Mononuclear cell (primary cell): ENCODE results near the gene CPNE4. TPM values are rescaled to one million over a fixed set of nuclear protein-coding genes. Genes with fewer than 3 reads are reported as not detected.
"Not testable (repeated sequence)": the region's sequence is repeated elsewhere in the genome, so short reads cannot be mapped to it uniquely, and the experiment has no call there.

Source experiments
- H3K27me3 ChIP-seq: 2 replicates; pipeline ENCODE4 v1.6.0; 2011; ENCODE audit warnings: low read length, control low read depth; ENCODE audit not compliant: insufficient read depth
- H3K4me1 ChIP-seq: 2 replicates; pipeline ENCODE4 v1.5.1; 2011; ENCODE audit warnings: mild to moderate bottlenecking, low read length, control low read depth; ENCODE audit not compliant: insufficient read depth
- H3K4me3 ChIP-seq: 2 replicates; pipeline ENCODE4 v1.5.1; 2011; ENCODE audit warnings: mild to moderate bottlenecking, low read length, moderate library complexity
- H3K9me3 ChIP-seq: 2 replicates; pipeline ENCODE4 v1.5.1; 2011; ENCODE audit warnings: low read depth, mild to moderate bottlenecking, control low read depth, low read length
- total RNA-seq: library from RNA; depleted of rRNA; stranded (reverse); fragments of >200 nt; gene quantifications from one replicate; pipeline ENCODE4 v1.2.3, GENCODE V29; 2012

The CPNE4 gene
- total RNA-seq, 1 donor, result 0.10 TPM

DNA sequence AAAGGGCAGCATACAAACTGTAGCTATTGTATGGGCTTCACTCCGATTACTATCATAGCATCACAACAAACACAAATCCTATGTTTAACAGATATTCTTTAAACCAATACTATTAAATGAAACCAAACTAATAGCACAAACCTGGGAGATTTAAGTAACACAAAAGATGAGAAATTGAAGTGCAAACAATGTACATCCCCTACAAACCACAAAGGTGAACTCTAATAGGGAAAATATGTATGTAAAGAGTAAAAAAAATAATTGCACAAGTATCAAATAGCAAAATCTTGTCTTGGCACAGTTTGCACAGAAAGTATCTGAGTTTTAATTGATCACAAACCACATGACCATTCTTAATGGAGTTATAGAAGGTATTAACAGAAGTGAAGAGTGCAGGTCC is 138.5 kb downstream of the CPNE4 start:
- H3K4me1 ChIP-seq, result no peaks in the 10 kb centered on the region
- H3K9me3 ChIP-seq, result no peaks in the 10 kb centered on the region
- peaks cover 3% of the 10 kb centered on the region for H3K27me3 ChIP-seq
- no peak overlapping the region for H3K4me3 ChIP-seq

DNA sequence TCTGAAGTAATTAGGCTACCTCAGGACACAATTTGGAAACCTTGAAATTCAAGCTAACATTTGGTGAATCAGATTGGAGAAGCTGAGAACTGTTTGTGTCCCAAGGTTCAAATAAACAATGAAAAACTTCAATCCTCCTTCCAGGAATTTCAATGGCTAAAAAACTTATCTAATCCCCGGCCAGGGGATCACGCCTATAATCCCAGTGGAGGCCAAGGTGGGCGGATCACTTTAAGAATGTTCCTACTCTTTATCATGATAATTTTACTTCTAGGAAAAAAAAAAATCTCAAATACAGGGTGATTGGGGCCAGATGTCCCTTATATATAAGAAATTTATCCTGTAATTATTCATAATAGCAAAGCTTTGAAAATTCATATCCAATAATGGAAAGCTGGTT is 139.0 kb downstream of the CPNE4 start:
- Histone ChIP-seq H3K4me3 (no peak overlapping the region), H3K27me3 (peaks cover 3% of the 10 kb centered on the region), H3K9me3 (no peaks in the 10 kb centered on the region), H3K4me1 (no peaks in the 10 kb centered on the region)

- no peaks in the 10 kb centered on the region for H3K9me3 ChIP-seq
- no peak overlapping the region for H3K4me3 ChIP-seq
- H3K4me1 ChIP-seq, result no peaks in the 10 kb centered on the region
- H3K27me3 ChIP-seq, result peaks cover 3% of the 10 kb centered on the region
Observed at GRCh38 chr3:131892331-131892730, 142.5 kb downstream of the CPNE4 start.

DNA sequence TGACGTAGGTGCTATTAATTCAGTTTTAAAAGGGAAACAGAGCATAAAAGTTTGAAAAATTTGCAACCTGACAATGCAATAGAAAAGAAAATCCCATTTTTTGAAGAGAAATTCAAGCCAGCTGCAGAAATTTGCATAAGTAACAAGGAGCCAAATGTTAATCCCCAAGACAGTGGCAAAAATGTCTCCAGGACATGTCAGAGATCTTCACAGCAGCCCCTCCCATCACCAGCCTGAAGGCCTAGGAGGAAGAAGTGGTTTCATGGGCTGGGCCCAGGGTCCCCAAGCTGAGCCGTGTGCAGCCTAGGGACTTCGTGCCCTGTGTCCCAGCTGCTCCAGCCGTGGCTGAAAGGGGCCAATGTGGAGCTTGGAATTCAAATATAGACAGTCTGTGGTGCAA is 148.9 kb downstream of the CPNE4 start:
- H3K9me3 ChIP-seq, H3K27me3 ChIP-seq, H3K4me1 ChIP-seq, H3K4me3 ChIP-seq: not testable (repeated sequence)

GRCh38 chr3:131883711-131884407 is 151.0 kb downstream of the CPNE4 start:
- Histone ChIP-seq H3K9me3 (no peaks in the 10 kb centered on the region), H3K4me3 (no peak overlapping the region), H3K27me3 (no peaks in the 10 kb centered on the region), H3K4me1 (no peaks in the 10 kb centered on the region)

DNA sequence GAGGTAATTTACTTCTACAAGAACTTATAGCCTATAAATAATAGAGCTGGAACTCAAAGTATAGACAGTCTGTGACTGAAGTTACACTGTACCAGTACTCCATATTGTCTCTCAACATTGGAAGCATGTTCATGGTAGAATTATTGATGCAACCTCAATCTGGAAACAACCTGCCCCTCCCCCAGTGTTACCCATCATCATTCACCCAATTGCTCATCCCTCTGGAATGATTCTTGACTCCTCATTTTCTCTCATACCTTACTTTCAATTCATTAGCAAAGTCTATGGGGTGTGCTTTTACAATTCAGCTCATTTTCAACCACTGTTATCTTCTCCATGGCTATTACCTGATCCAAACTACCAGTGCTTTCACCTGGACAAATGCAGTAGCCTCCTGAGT is 151.7 kb downstream of the CPNE4 start:
- no peaks in the 10 kb centered on the region for H3K4me1 ChIP-seq
- H3K9me3 ChIP-seq, result no peaks in the 10 kb centered on the region
- H3K27me3 ChIP-seq, result no peaks in the 10 kb centered on the region
- H3K4me3 ChIP-seq, result no peak overlapping the region

GRCh38 chr3:131881777-131882176 is 153.0 kb downstream of the CPNE4 start:
- Histone ChIP-seq H3K4me1 (no peaks in the 10 kb centered on the region), H3K4me3 (no peak overlapping the region), H3K9me3 (no peaks in the 10 kb centered on the region), H3K27me3 (no peaks in the 10 kb centered on the region)

- no peaks in the 10 kb centered on the region for H3K27me3 ChIP-seq
- H3K9me3 ChIP-seq, result no peaks in the 10 kb centered on the region
- no peak overlapping the region for H3K4me3 ChIP-seq
- no peaks in the 10 kb centered on the region for H3K4me1 ChIP-seq
Observed at GRCh38 chr3:131880948-131881347, 153.9 kb downstream of the CPNE4 start.

GRCh38 chr3:131868203-131868602 is 166.6 kb downstream of the CPNE4 start:
- Histone ChIP-seq H3K9me3 (no peaks in the 10 kb centered on the region), H3K4me1 (no peaks in the 10 kb centered on the region), H3K27me3 (no peaks in the 10 kb centered on the region), H3K4me3 (no peak overlapping the region)

- Histone ChIP-seq H3K9me3 (no peaks in the 10 kb centered on the region), H3K4me3 (no peak overlapping the region), H3K4me1 (no peaks in the 10 kb centered on the region), H3K27me3 (peaks cover 3% of the 10 kb centered on the region)
Observed at GRCh38 chr3:131856171-131856570, 178.6 kb downstream of the CPNE4 start.

DNA sequence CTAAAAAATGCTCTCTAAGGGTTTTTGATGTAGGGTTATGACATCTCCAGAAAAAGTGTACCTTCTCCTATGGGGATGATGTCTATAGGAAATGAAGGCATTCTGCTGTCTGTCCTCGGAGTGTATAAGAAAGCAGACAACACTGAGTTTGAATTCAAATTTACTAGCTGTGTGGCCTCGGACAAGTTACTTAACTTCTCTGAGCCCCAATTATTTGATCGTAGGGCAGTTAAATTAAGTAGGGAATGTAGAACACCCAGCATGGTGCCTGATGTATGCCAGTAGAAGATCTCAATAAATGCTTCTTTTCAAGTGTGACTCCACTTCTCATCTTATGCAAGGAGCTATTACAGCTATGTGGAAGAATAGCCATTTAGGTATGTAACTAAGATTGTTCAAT is 184.6 kb downstream of the CPNE4 start:
- H3K27me3 ChIP-seq, result peaks cover 3% of the 10 kb centered on the region
- H3K4me1 ChIP-seq, result peaks cover 5% of the 10 kb centered on the region
- no peaks in the 10 kb centered on the region for H3K9me3 ChIP-seq
- no peak overlapping the region for H3K4me3 ChIP-seq

GRCh38 chr3:131849616-131850015 is 185.2 kb downstream of the CPNE4 start:
- Histone ChIP-seq H3K4me3 (no peak overlapping the region), H3K9me3 (no peaks in the 10 kb centered on the region), H3K27me3 (peaks cover 3% of the 10 kb centered on the region), H3K4me1 (peaks cover 5% of the 10 kb centered on the region)

GRCh38 chr3:131847966-131848510 is 186.8 kb downstream of the CPNE4 start:
- no peaks in the 10 kb centered on the region for H3K9me3 ChIP-seq

DNA sequence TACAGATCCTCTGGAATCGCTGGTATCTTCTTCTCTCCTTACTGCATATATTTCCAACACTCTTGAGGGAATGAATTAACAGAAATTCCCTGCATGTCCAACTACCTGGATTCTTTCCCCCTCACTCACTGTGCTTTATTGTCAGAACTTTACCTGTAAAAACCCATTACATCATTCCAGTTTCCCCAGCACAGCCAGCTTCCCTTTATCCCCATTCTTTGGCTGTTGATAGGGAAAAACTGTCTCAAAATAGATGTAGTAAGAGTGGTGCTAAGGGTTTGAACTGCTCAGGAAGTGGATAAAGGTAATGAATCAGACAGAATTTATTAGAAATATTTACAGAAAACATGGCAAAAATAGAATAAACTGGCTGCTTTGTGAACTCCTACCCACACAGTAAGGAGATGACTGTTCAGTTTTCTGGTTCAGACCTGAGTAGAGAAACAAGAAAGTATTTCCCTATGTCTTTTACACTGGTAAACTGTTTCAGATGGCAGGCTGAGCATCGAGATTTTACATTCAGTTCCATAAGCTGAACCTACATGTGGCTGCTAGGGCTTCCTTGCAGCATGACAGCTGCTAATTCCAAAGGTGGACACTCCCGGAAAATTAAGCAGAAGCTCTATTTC is 188.4 kb downstream of the CPNE4 start:
- Histone ChIP-seq H3K4me1 (peaks cover 5% of the 10 kb centered on the region), H3K4me3 (no peak overlapping the region), H3K9me3 (no peaks in the 10 kb centered on the region), H3K27me3 (no peaks in the 10 kb centered on the region)

More at GRCh38 chr3:131847966-131848510, 186.8 kb downstream of the CPNE4 start:
- no peak overlapping the region for H3K4me3 ChIP-seq
- peaks cover 5% of the 10 kb centered on the region for H3K4me1 ChIP-seq
- H3K27me3 ChIP-seq, result peaks cover 3% of the 10 kb centered on the region

- peaks cover 4% of the 10 kb centered on the region for H3K27me3 ChIP-seq
- H3K4me1 ChIP-seq, result peaks cover 5% of the 10 kb centered on the region
- H3K9me3 ChIP-seq, result no peaks in the 10 kb centered on the region
- no peak overlapping the region for H3K4me3 ChIP-seq
Observed at GRCh38 chr3:131843174-131843573, 191.6 kb downstream of the CPNE4 start.
